Ascending aorta (tissue), 2 donors: ENCODE data around the gene MIPOL1. TPM values are rescaled to one million over a fixed set of nuclear protein-coding genes. Genes with fewer than 3 reads are reported as not detected.
"Not testable (repeated sequence)": the region's sequence is repeated elsewhere in the genome, so short reads cannot be mapped to it uniquely, and the experiment has no call there.

Source experiments
- DNase-seq, 2 donors: peaks; one replicate each; pipeline ENCODE4 v3.0.0-alpha.2; 2019; ENCODE audit warnings: low spot score in 2 of 2
- H3K27ac ChIP-seq, 2 donors: fragments of 200-600 bp; sonication (generic); one replicate each; pipeline ENCODE4 v1.5.1; 2016 to 2017; ENCODE audit warnings: mild to moderate bottlenecking in 1 of 2
- H3K27me3 ChIP-seq: fragments of 200-600 bp; sonication (generic); one replicate; pipeline ENCODE4 v1.5.1; 2017
- H3K36me3 ChIP-seq, 2 donors: fragments of 200-600 bp; sonication (generic); one replicate each; pipeline ENCODE4 v1.5.1; 2016
- H3K4me1 ChIP-seq, 2 donors: fragments of 200-600 bp; sonication (generic); one replicate each; pipeline ENCODE4 v1.5.1; 2016 to 2017; ENCODE audit warnings: mild to moderate bottlenecking in 1 of 2
- H3K4me3 ChIP-seq, 2 donors: fragments of 200-600 bp; sonication (generic); one replicate each; pipeline ENCODE4 v1.5.1; 2016 to 2017; ENCODE audit warnings: mild to moderate bottlenecking in 1 of 2
- H3K9me3 ChIP-seq, 2 donors: fragments of 200-600 bp; sonication (generic); one replicate each; pipeline ENCODE4 v1.5.1; 2016
- intact Hi-C: fragments of 100-400 bp; cut with DNase I; formaldehyde crosslinking; loops from one replicate; pipeline ENCODE4 v1.15.1; 2023
- total RNA-seq: library from RNA; depleted of rRNA; stranded (reverse); fragments of >200 nt; gene quantifications from one replicate; pipeline ENCODE4 v1.1.0, GENCODE V29; 2016
- TF ChIP-seq, protein P1 (sequence below), 3 experiments: fragments of 200-600 bp in 2 of 3; fragments of 450-650 bp in 1 of 3; sonication (generic) in 2 of 3; IDR thresholded peaks; one replicate each; pipeline ENCODE4 v1.5.1; 2016 to 2019; ENCODE audit warnings: antibody characterized with exemption in 3 of 3, mild to moderate bottlenecking in 1 of 3, moderate library complexity in 1 of 3

Gene MIPOL1
- total RNA-seq, 1 donor from 2014 or later = 8.6 TPM

DNA sequence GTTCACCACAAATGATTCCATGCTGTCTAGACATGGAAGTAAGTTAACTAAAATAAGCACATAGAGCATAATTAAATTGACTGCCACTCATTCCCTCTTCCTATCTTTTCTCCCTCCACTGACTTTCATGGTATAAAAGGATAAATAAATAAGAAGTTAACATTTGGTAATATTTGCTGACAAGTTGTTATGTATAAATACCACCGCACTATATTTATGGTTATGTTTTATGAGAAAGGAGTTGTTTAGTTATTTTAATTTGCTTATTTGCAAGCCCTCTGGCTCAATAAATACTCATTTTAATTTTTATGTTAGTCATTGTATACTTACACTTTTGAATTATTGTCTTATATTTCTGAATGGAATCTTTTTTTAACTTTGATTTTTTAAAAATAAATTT is 113.5 kb downstream of the MIPOL1 start:
- H3K4me1 ChIP-seq = no peaks in the 10 kb centered on the region
- H3K27ac ChIP-seq = no peak overlapping the region
- no peak for DNase-seq
- intact Hi-C loops = no loop called here
- TF ChIP-seq, protein P1, sequence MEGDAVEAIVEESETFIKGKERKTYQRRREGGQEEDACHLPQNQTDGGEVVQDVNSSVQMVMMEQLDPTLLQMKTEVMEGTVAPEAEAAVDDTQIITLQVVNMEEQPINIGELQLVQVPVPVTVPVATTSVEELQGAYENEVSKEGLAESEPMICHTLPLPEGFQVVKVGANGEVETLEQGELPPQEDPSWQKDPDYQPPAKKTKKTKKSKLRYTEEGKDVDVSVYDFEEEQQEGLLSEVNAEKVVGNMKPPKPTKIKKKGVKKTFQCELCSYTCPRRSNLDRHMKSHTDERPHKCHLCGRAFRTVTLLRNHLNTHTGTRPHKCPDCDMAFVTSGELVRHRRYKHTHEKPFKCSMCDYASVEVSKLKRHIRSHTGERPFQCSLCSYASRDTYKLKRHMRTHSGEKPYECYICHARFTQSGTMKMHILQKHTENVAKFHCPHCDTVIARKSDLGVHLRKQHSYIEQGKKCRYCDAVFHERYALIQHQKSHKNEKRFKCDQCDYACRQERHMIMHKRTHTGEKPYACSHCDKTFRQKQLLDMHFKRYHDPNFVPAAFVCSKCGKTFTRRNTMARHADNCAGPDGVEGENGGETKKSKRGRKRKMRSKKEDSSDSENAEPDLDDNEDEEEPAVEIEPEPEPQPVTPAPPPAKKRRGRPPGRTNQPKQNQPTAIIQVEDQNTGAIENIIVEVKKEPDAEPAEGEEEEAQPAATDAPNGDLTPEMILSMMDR (IDR thresholded peaks at IDR 0.05) = no peak
- H3K9me3 ChIP-seq = no peaks in the 10 kb centered on the region
- H3K36me3 ChIP-seq = peaks cover 0 to 11% of the 10 kb centered on the region in 2 donors
- H3K27me3 ChIP-seq = no peaks in the 10 kb centered on the region
- no peak overlapping the region for H3K4me3 ChIP-seq

DNA sequence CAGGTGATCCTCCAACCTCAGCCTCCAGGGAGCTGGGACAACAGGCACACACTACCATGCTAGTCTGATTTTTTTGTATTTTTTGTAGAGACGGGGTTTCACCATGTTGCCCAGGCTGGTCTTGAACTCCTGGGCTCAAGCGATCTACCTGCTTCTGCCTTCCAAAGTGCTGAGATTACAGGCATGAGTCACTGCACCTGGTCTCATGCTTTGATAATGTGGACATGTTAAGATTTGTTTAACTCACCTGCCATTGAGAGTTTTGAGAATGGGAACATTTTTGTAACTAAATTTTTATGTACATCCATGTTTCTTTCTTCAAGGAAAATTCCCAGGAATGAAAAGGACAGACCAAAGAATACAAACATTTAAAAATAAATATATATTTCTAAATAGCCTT is 121.2 kb downstream of the MIPOL1 start:
- H3K36me3 ChIP-seq = no peaks in the 10 kb centered on the region
- intact Hi-C loops = no loop called here
- DNase-seq = no peak
- TF ChIP-seq, protein P1 (IDR thresholded peaks at IDR 0.05) = no peak
- no peak overlapping the region for H3K4me3 ChIP-seq
- H3K27me3 ChIP-seq = no peaks in the 10 kb centered on the region
- H3K9me3 ChIP-seq = peaks cover 0 to 5% of the 10 kb centered on the region in 2 donors
- H3K27ac ChIP-seq = no peak overlapping the region
- H3K4me1 ChIP-seq = no peaks in the 10 kb centered on the region

DNA sequence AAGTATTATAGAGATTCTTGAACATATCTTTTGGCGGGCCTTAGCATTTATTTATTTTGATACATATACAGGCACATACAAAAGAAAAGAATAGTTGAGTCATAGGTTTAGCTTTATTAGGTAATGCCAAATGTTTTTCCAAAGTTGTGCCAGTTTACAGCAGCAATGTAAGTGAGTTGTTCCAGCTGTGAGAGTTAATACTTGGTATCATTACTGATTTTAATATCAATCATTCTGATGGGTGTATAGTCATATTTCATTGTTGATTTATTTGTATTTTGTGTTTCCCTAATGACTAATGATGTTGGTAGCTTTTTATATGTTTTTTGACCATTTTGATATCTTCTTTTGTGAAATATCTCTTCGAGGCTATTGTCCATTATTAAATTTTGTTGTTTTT is 122.4 kb downstream of the MIPOL1 start:
- Histone ChIP-seq H3K4me3 (no peak overlapping the region), H3K9me3 (peaks cover 0 to 5% of the 10 kb centered on the region in 2 donors), H3K27ac (no peak overlapping the region), H3K36me3 (no peaks in the 10 kb centered on the region), H3K27me3 (no peaks in the 10 kb centered on the region), H3K4me1 (no peaks in the 10 kb centered on the region)
- no peak for DNase-seq
- TF ChIP-seq, protein P1 (IDR thresholded peaks at IDR 0.05) = no peak
- intact Hi-C loops = no loop called here

DNA sequence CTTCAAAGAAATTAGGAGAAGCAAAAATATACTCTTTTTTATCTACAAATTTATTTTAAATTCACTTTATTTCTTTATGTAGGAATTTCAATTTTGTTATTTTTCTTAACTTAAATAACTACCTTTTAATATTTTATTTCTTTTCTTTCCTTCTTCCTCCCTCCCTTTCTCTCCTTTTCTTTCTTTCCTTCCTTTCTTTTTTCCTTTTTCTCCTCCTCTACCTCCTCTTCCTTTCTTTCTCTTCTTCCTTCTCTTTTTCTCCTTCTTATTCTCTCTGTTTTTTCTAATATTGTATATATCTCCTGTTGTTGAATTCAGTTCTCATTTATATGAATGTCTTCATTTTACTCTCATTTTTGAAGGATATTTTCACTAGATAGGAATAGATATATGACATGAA is 127.6 kb downstream of the MIPOL1 start:
- H3K4me3 ChIP-seq = no peak overlapping the region
- intact Hi-C loops = no loop called here
- TF ChIP-seq, protein P1 (IDR thresholded peaks at IDR 0.05) = no peak

DNA sequence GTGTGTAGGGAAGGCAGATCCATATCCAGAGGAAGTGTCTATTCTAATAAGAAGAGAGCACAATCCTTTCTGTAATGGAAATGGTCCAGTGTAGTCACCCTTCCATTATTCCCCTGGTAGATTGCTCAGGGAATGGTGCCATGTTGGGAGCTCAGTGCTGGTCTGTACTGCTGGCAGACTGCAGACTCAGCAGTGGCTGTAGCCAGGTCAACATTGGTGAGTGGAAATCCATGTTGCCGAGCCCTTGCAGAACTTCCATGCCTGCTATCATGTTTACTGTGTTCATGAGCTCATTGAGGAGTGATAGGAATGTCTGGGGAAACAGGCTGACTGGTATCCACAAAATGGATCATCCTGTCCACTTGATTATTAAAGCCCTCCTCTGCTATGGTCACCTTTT is 128.7 kb downstream of the MIPOL1 start:
- Histone ChIP-seq H3K27ac (no peak overlapping the region), H3K27me3 (no peaks in the 10 kb centered on the region), H3K4me3 (no peak overlapping the region), H3K4me1 (no peaks in the 10 kb centered on the region), H3K9me3 (peaks cover 0 to 14% of the 10 kb centered on the region in 2 donors), H3K36me3 (no peaks in the 10 kb centered on the region)
- TF ChIP-seq, protein P1 (IDR thresholded peaks at IDR 0.05) = no peak
- DNase-seq = no peak
- intact Hi-C loops = no loop called here

More for the DNA sequence above, 127.6 kb downstream of the MIPOL1 start:
- H3K9me3 ChIP-seq = peaks cover 0 to 7% of the 10 kb centered on the region in 2 donors
- H3K27ac ChIP-seq = no peak overlapping the region
- no peaks in the 10 kb centered on the region for H3K27me3 ChIP-seq
- no peaks in the 10 kb centered on the region for H3K4me1 ChIP-seq
- DNase-seq = no peak
- no peaks in the 10 kb centered on the region for H3K36me3 ChIP-seq

DNA sequence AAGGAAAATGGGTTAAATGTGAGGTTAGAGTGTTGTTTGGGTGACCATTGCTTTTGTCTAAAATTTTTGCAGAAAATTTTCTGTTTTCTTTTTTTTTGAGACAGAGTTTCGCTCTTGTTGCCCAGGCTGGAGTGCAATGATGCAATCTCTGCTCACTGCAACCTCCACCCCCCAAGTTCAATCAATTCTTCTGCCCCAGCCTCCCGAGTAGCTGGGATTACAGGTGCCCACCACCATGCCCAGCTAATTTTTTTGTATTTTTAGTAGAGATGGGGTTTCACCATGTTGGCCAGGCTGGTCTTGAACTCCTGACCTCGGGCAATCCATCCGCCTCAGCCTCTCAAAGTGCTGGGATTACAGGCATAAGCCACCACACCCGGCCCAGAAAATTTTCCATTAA is 130.2 kb downstream of the MIPOL1 start:
- intact Hi-C loops, DNase-seq, H3K4me1 ChIP-seq, H3K27ac ChIP-seq, H3K36me3 ChIP-seq, H3K27me3 ChIP-seq, H3K4me3 ChIP-seq: not testable (repeated sequence)
- peaks cover 0 to 14% of the 10 kb centered on the region in 2 donors for H3K9me3 ChIP-seq
